Uterus (tissue), 4 donors: ENCODE data around the gene TIAM1. TPM values are rescaled to one million over a fixed set of nuclear protein-coding genes. Genes with fewer than 3 reads are reported as not detected.

Experiments
- DNase-seq, 2 donors: peaks; one replicate each; pipeline ENCODE4 v3.0.0-alpha.2; 2019 to 2020
- H3K27ac ChIP-seq, 2 donors: fragments of 200-600 bp; sonication (generic); 1 replicate in 1 of 2; 2 replicates in 1 of 2; pipeline ENCODE4 v1.5.1; 2016 to 2018
- H3K27me3 ChIP-seq, 2 donors: fragments of 200-600 bp; sonication (generic); one replicate each; pipeline ENCODE4 v1.5.1; 2018 to 2019; ENCODE audit warnings: control low read depth in 1 of 2
- H3K36me3 ChIP-seq, 2 donors: fragments of 200-600 bp; sonication (generic); one replicate each; pipeline ENCODE4 v1.5.1; 2019; ENCODE audit warnings: control low read depth in 1 of 2
- H3K4me1 ChIP-seq, 2 donors: fragments of 200-600 bp; sonication (generic); one replicate each; pipeline ENCODE4 v1.5.1; 2018 to 2019; ENCODE audit warnings: control low read depth in 1 of 2
- H3K4me3 ChIP-seq, 2 donors: fragments of 200-600 bp; sonication (generic); 1 replicate in 1 of 2; 2 replicates in 1 of 2; pipeline ENCODE4 v1.5.1; 2018 to 2019; ENCODE audit warnings: mild to moderate bottlenecking in 1 of 2
- H3K9me3 ChIP-seq, 2 donors: fragments of 200-600 bp; sonication (generic); one replicate each; pipeline ENCODE4 v1.5.1; 2019; ENCODE audit warnings: control low read depth in 1 of 2
- POLR2A ChIP-seq, 2 donors: fragments of 450-650 bp; IDR thresholded peaks; one replicate each; pipeline ENCODE4 v1.6.1; 2016; ENCODE audit warnings: antibody characterized with exemption in 2 of 2, mild to moderate bottlenecking in 1 of 2, moderate library complexity in 1 of 2
- intact Hi-C: fragments of 100-400 bp; cut with DNase I; formaldehyde crosslinking; loops from one replicate; pipeline ENCODE4 v1.15.1; 2023; ENCODE audit warnings: low total_unique reads
- total RNA-seq, 4 donors: library from RNA; depleted of rRNA in 3 of 4; stranded (reverse); fragments of >200 nt in 3 of 4; gene quantifications; one replicate each; pipeline versions ENCODE4 v1.1.0 to v1.2.4, GENCODE V29; 2014 to 2023
- TF ChIP-seq, protein P1 (sequence below), 4 experiments: fragments of 200-600 bp in 2 of 4; fragments of 450-650 bp in 2 of 4; sonication (generic) in 2 of 4; IDR thresholded peaks; one replicate each; pipeline ENCODE4 v1.5.1; 2016 to 2019; ENCODE audit warnings: antibody characterized with exemption in 4 of 4, mild to moderate bottlenecking in 2 of 4, moderate library complexity in 1 of 4
- donor health status: DM: yes; HTN: yes; CAD: no.

The TIAM1 gene
- total RNA-seq, 4 donors from 2014 or later, result 14.4 to 74.9 (median 39.5) TPM

DNA sequence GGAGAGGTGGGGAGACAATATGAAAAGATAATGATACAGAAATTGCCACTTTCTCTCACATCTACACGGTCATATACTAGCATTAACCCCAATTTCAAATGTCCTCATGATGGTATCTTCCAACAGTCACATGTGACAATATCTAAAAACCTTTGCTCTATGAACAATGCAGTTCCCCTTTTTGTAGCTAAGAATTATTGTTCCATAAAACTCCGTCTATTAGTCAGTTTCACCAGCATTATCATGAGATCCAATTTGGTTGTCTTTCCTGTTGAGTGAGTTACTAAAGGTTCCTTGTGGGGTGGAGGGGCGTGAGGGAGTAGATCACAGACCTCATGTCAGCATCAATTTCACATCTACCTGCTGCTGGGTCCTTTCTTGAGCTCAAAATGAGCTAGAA, 1.7 kb downstream of the TIAM1 start:
- intact Hi-C loops, result no loop called here
- Histone ChIP-seq H3K9me3 (no peaks in the 10 kb centered on the region), H3K27me3 (no peaks in the 10 kb centered on the region), H3K4me3 (no peak overlapping the region), H3K36me3 (no peaks in the 10 kb centered on the region), H3K27ac (no peak overlapping the region), H3K4me1 (no peaks in the 10 kb centered on the region)
- TF ChIP-seq, protein P1, sequence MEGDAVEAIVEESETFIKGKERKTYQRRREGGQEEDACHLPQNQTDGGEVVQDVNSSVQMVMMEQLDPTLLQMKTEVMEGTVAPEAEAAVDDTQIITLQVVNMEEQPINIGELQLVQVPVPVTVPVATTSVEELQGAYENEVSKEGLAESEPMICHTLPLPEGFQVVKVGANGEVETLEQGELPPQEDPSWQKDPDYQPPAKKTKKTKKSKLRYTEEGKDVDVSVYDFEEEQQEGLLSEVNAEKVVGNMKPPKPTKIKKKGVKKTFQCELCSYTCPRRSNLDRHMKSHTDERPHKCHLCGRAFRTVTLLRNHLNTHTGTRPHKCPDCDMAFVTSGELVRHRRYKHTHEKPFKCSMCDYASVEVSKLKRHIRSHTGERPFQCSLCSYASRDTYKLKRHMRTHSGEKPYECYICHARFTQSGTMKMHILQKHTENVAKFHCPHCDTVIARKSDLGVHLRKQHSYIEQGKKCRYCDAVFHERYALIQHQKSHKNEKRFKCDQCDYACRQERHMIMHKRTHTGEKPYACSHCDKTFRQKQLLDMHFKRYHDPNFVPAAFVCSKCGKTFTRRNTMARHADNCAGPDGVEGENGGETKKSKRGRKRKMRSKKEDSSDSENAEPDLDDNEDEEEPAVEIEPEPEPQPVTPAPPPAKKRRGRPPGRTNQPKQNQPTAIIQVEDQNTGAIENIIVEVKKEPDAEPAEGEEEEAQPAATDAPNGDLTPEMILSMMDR (IDR thresholded peaks at IDR 0.05), result no peak
- TF ChIP-seq POLR2A (IDR thresholded peaks at IDR 0.05), result no peak
- DNase-seq, result no peak

DNA sequence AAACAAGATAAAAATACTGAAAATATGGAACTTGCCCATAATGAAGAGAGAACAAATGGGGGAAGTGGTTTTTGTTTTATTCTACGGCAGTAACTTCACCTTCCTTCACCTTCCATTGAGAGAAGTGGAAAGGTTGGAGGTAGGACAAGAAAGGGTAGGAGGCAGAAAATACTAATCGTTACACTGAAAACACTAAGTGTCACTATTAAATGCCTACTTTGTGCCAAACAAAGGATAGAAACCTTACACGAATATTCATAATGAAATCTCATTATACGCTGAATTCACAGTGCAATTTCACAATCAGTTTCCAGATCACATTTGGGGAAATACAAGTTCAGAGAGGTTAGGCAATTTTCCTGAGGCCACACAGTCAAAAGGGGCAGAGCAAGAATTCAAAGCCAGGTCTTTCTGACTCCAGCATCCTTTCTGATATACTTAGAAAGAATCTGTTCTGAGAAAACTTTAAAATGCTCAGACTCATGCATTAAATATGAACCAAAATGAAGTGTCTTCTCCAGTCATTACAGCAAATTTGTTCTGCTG, 3.0 kb downstream of the TIAM1 start:
- Histone ChIP-seq H3K4me1 (no peaks in the 10 kb centered on the region), H3K27ac (no peak overlapping the region), H3K4me3 (no peak overlapping the region), H3K36me3 (no peaks in the 10 kb centered on the region), H3K9me3 (no peaks in the 10 kb centered on the region), H3K27me3 (no peaks in the 10 kb centered on the region)
- TF ChIP-seq POLR2A (IDR thresholded peaks at IDR 0.05), result no peak
- TF ChIP-seq, protein P1 (IDR thresholded peaks at IDR 0.05), result no peak
- no peak for DNase-seq
- intact Hi-C loops, result no loop called here

DNA sequence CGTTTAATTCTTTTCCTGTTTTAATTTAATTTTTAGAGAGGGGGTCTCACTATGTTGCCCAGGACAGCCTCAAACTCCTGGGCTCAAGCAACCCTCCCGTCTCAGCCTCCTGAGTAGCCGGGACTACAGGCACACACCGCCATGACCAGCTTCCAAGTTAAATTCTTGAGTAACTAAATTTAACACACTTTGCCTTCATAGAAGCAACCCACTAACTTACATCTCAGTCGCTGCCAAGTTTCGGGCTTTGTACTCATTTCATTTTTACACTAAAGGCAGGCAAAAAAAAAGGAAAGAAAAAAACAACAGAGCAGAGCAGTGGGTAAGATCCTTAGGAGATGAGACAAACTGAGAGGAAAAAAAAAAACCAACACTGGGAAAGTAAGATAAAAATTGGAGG, 3.5 kb downstream of the TIAM1 start:
- intact Hi-C loops, result no loop called here
- Histone ChIP-seq H3K27me3 (no peaks in the 10 kb centered on the region), H3K4me1 (no peaks in the 10 kb centered on the region), H3K4me3 (no peak overlapping the region), H3K27ac (no peak overlapping the region), H3K36me3 (no peaks in the 10 kb centered on the region), H3K9me3 (no peaks in the 10 kb centered on the region)
- no peak for DNase-seq
- no peak for TF ChIP-seq POLR2A (IDR thresholded peaks at IDR 0.05)
- TF ChIP-seq, protein P1 (IDR thresholded peaks at IDR 0.05), result no peak

DNA sequence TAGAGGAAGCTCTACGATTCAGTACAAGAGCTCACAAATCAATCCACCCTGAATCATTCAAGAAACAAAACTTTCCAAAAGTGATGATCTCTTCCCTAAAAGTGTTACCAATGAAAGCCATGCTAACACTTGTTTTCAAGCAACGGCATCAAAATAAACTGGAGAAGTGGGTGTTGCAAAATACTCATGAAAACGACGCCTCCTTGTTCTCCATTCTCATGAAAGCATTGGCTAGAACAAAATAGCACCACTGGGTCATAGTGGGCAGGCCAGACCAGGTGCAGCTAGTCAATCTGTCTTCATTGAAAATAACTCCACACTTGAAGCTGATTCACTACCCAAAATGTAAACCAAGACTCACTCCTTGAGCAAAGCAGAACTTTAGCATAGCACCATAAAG, 4.3 kb downstream of the TIAM1 start:
- Histone ChIP-seq H3K27me3 (no peaks in the 10 kb centered on the region), H3K4me1 (no peaks in the 10 kb centered on the region), H3K9me3 (no peaks in the 10 kb centered on the region), H3K4me3 (no peak overlapping the region), H3K36me3 (no peaks in the 10 kb centered on the region), H3K27ac (no peak overlapping the region)
- intact Hi-C loops, result no loop called here
- no peak for DNase-seq
- TF ChIP-seq, protein P1 (IDR thresholded peaks at IDR 0.05), result no peak
- no peak for TF ChIP-seq POLR2A (IDR thresholded peaks at IDR 0.05)

DNA sequence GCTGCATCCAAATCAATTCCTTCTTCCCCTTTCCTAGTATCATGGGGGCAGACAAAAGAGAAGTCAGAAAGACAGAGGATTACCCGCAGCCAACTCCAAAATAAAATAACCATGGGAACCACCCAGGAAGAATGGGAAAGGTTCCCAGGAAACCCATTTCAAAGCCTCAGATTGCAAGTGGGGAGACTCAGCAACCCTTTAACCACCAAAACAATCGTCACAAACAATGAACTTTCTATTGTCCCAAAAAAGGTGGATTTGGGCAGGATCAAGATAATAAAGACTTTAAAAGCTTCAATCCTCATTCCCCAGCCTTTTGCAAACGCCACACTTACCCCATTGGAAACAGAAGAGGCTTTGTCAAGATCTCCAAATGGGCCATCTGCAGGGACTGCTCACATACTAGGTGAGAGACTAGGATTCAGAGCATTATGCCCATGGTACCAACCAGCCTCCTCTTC, 5.1 kb downstream of the TIAM1 start:
- TF ChIP-seq, protein P1 (IDR thresholded peaks at IDR 0.05), result no peak
- no peak for TF ChIP-seq POLR2A (IDR thresholded peaks at IDR 0.05)
- intact Hi-C loops, result no loop called here

More for the DNA sequence above, 5.1 kb downstream of the TIAM1 start:
- Histone ChIP-seq H3K4me1 (no peaks in the 10 kb centered on the region), H3K27ac (no peak overlapping the region), H3K36me3 (no peaks in the 10 kb centered on the region), H3K4me3 (no peak overlapping the region), H3K9me3 (no peaks in the 10 kb centered on the region), H3K27me3 (no peaks in the 10 kb centered on the region)
- DNase-seq, result no peak
